ENCODE measurements around the gene OR1J4. TPM values are rescaled to one million over a fixed set of nuclear protein-coding genes. Genes with fewer than 3 reads are reported as not detected.

The OR1J4 gene
- total RNA-seq, 1 experiment from 2014 or later = not detected

DNA sequence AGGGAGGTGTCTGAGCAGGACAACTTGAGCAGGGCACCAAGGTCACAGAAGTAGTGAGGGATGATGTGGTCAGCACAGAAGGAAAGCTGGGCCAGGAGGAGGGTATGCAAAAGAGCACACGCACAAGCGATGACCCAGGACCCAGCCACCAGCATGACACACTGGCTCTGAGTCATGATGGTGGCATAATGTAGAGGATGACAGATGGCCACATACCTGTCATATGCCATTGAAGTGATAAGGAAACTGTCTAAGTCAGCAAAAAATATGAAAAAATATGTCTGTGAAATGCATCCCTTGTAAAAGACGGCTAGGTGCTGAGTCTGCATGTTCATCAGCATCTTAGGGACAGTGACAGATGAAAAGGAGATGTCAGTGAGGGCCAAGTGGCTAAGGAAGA, 41.6 kb upstream of the OR1J4 start:
- no peaks in the 10 kb centered on the region for H3K9me3 ChIP-seq (ENCODE audit: control insufficient read depth in 1 of 2, insufficient read depth in 1 of 2, low read depth in 1 of 2, low read length in 2 of 2)
- DNase-seq (ENCODE audit: low read depth, low spot score) = no peak
- POLR2A ChIA-PET = no interaction called here
- H3K36me3 ChIP-seq (ENCODE audit: control insufficient read depth in 1 of 2, insufficient read depth in 2 of 2, low read length in 2 of 2) = no peaks in the 10 kb centered on the region
- no peak overlapping the region for H3K4me3 ChIP-seq (replicated peaks in 1 of 2; ENCODE audit: low read depth in 1 of 2, low read length in 2 of 2)
- intact Hi-C loops (cut with micrococcal nuclease) = no loop called here
- RAD21 ChIA-PET (ENCODE audit: low non-redundant PET in 1 of 2, low total read pairs in 2 of 2, uncharacterized antibody in 2 of 2, unreplicated experiment in 2 of 2) = no interaction called here
- CTCF ChIA-PET = no interaction called here
- H3K79me2 ChIP-seq (ENCODE audit: insufficient read depth, low read length) = no peaks in the 10 kb centered on the region
- H4K20me1 ChIP-seq (ENCODE audit: insufficient read depth) = no peaks in the 10 kb centered on the region
- TF ChIP-seq POLR2AphosphoS5 (IDR thresholded peaks at IDR 0.05; ENCODE audit: low read depth, low read length) = no peak
- TF ChIP-seq, protein P1, sequence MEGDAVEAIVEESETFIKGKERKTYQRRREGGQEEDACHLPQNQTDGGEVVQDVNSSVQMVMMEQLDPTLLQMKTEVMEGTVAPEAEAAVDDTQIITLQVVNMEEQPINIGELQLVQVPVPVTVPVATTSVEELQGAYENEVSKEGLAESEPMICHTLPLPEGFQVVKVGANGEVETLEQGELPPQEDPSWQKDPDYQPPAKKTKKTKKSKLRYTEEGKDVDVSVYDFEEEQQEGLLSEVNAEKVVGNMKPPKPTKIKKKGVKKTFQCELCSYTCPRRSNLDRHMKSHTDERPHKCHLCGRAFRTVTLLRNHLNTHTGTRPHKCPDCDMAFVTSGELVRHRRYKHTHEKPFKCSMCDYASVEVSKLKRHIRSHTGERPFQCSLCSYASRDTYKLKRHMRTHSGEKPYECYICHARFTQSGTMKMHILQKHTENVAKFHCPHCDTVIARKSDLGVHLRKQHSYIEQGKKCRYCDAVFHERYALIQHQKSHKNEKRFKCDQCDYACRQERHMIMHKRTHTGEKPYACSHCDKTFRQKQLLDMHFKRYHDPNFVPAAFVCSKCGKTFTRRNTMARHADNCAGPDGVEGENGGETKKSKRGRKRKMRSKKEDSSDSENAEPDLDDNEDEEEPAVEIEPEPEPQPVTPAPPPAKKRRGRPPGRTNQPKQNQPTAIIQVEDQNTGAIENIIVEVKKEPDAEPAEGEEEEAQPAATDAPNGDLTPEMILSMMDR (IDR thresholded peaks at IDR 0.05 in 2 of 3, conservative IDR thresholded peaks at IDR 0.05 in 1 of 3; ENCODE audit: borderline replicate concordance in 1 of 3, insufficient read depth in 1 of 3, low read depth in 2 of 3, low read length in 2 of 3) = no peak
- no peak for ATAC-seq
- no peak overlapping the region for H3K27ac ChIP-seq (ENCODE audit: low read depth, low read length)
- H3K9me2 ChIP-seq (ENCODE audit: insufficient read depth) = no peaks in the 10 kb centered on the region
- 0 out of 2 replicates have a peak, but pooled peaks cover 24% of the 10 kb centered on the region for H3K27me3 ChIP-seq (ENCODE audit: insufficient read depth, low read length)
- no peaks in the 10 kb centered on the region for H3K4me1 ChIP-seq (ENCODE audit: control insufficient read depth in 1 of 2, insufficient read depth in 2 of 2, low read length in 2 of 2)
- no peak overlapping the region for H3K9ac ChIP-seq (ENCODE audit: low read length)
- no peak overlapping the region for H2AFZ ChIP-seq (ENCODE audit: low read depth, low read length, poor library complexity, severe bottlenecking)
- no TSS peak for BruUV-seq (replicated peaks)
- H3K4me2 ChIP-seq (ENCODE audit: low read length) = no peak overlapping the region

DNA sequence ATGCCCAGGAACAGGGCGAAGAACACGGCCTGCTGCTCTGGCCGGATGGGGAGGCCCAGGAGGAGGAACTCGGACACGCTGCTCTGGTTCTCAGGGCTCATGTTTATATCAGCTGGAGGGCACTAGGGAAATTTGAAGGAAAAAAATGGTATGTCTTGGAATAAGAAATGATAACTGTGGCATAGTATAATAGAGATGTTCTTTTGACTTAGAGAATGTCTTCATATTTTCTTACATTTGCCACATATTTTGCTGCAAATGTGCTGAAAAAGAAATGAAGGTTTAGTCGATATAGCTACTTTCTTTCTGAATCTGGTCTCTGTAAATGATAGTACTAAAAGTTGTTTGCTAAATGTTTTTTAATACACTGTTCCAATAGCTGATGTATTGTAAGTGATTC, 41.1 kb upstream of the OR1J4 start, which contains the start of gene OR1J1:
TSS of gene OR1J1 (minus strand) at position 101 of the 400 bp plus-strand sequence. CDS start at position 101, 0 bp downstream.
- CTCF ChIA-PET = no interaction called here
- RAD21 ChIA-PET (ENCODE audit: low non-redundant PET in 1 of 2, low total read pairs in 2 of 2, uncharacterized antibody in 2 of 2, unreplicated experiment in 2 of 2) = no interaction called here
- TF ChIP-seq EZH2 (IDR thresholded peaks at IDR 0.05) = no peak
- no peak for TF ChIP-seq SIN3A (IDR thresholded peaks at IDR 0.05; ENCODE audit: low read depth)
- TF ChIP-seq, protein P2, sequence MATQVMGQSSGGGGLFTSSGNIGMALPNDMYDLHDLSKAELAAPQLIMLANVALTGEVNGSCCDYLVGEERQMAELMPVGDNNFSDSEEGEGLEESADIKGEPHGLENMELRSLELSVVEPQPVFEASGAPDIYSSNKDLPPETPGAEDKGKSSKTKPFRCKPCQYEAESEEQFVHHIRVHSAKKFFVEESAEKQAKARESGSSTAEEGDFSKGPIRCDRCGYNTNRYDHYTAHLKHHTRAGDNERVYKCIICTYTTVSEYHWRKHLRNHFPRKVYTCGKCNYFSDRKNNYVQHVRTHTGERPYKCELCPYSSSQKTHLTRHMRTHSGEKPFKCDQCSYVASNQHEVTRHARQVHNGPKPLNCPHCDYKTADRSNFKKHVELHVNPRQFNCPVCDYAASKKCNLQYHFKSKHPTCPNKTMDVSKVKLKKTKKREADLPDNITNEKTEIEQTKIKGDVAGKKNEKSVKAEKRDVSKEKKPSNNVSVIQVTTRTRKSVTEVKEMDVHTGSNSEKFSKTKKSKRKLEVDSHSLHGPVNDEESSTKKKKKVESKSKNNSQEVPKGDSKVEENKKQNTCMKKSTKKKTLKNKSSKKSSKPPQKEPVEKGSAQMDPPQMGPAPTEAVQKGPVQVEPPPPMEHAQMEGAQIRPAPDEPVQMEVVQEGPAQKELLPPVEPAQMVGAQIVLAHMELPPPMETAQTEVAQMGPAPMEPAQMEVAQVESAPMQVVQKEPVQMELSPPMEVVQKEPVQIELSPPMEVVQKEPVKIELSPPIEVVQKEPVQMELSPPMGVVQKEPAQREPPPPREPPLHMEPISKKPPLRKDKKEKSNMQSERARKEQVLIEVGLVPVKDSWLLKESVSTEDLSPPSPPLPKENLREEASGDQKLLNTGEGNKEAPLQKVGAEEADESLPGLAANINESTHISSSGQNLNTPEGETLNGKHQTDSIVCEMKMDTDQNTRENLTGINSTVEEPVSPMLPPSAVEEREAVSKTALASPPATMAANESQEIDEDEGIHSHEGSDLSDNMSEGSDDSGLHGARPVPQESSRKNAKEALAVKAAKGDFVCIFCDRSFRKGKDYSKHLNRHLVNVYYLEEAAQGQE (IDR thresholded peaks at IDR 0.05; ENCODE audit: low read depth) = no peak
- TF ChIP-seq FOSL1 (IDR thresholded peaks at IDR 0.05; ENCODE audit: low read depth) = no peak
- no peak for TF ChIP-seq POLR2AphosphoS5 (IDR thresholded peaks at IDR 0.05; ENCODE audit: low read depth, low read length)
- TF ChIP-seq CBX3 (IDR thresholded peaks at IDR 0.05; ENCODE audit: low read depth) = no peak
- no peak for TF ChIP-seq EGR1 (IDR thresholded peaks at IDR 0.05; ENCODE audit: low read depth)
- TF ChIP-seq RAD21 (IDR thresholded peaks at IDR 0.05; ENCODE audit: low read depth) = no peak
- no peak for TF ChIP-seq SP1 (IDR thresholded peaks at IDR 0.05; ENCODE audit: low read depth)
- TF ChIP-seq YY1 (IDR thresholded peaks at IDR 0.05; ENCODE audit: extremely low read depth, insufficient replicate concordance, low read depth, low read length) = no peak
- no peak for TF ChIP-seq EZH2phosphoT487 (IDR thresholded peaks at IDR 0.05; ENCODE audit: borderline replicate concordance)
- TF ChIP-seq, protein P3, sequence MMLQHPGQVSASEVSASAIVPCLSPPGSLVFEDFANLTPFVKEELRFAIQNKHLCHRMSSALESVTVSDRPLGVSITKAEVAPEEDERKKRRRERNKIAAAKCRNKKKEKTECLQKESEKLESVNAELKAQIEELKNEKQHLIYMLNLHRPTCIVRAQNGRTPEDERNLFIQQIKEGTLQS (IDR thresholded peaks at IDR 0.05) = no peak

More for the DNA sequence above, 41.1 kb upstream of the OR1J4 start, which contains the start of gene OR1J1:
- Histone ChIP-seq H3K9me2 (ENCODE audit: insufficient read depth) (no peaks in the 10 kb centered on the region), H3K27me3 (ENCODE audit: insufficient read depth, low read length) (0 out of 2 replicates have a peak, but pooled peaks cover 19% of the 10 kb centered on the region), H3K4me3 (replicated peaks in 1 of 2; ENCODE audit: low read depth in 1 of 2, low read length in 2 of 2) (no peak within 1 kb of the TSS), H3K79me2 (ENCODE audit: insufficient read depth, low read length) (no peaks in the 10 kb centered on the region), H3K4me2 (ENCODE audit: low read length) (no peak within 1 kb of the TSS), H4K20me1 (ENCODE audit: insufficient read depth) (no peaks in the 10 kb centered on the region), H3K36me3 (ENCODE audit: control insufficient read depth in 1 of 2, insufficient read depth in 2 of 2, low read length in 2 of 2) (no peaks in the 10 kb centered on the region), H2AFZ (ENCODE audit: low read depth, low read length, poor library complexity, severe bottlenecking) (no peak within 1 kb of the TSS), H3K27ac (ENCODE audit: low read depth, low read length) (no peak within 1 kb of the TSS), H3K9ac (ENCODE audit: low read length) (no peak within 1 kb of the TSS), H3K9me3 (ENCODE audit: control insufficient read depth in 1 of 2, insufficient read depth in 1 of 2, low read depth in 1 of 2, low read length in 2 of 2) (no peaks in the 10 kb centered on the region), H3K4me1 (ENCODE audit: control insufficient read depth in 1 of 2, insufficient read depth in 2 of 2, low read length in 2 of 2) (no peaks in the 10 kb centered on the region)
- no TSS peak for BruUV-seq (replicated peaks)
- no peak for DNase-seq (ENCODE audit: low read depth, low spot score)
- intact Hi-C loops (cut with micrococcal nuclease) = no loop called here
- POLR2A ChIA-PET = no interaction called here
- ATAC-seq = no peak
